HG02943 (cell line): ENCODE results near the gene TMEM190.
"Not testable (repeated sequence)": the region's sequence is repeated elsewhere in the genome, so short reads cannot be mapped to it uniquely, and the experiment has no call there.

ENCODE experiments used
- ATAC-seq: cut with Tn5 transposase; IDR thresholded peaks from one replicate; pipeline ENCODE4 v1.9.1; 2021; ENCODE audit warnings: mild to moderate bottlenecking, low read depth, moderate library complexity; ENCODE audit not compliant: unreplicated experiment

TMEM190 gene

GRCh38 chr19:55376241-55376933 is at the start of gene TMEM190:
Gene TMEM190 (plus strand): TSS chr19:55376826. CDS start chr19:55376854, 28 bp downstream.
- ATAC-seq: no peak

- ATAC-seq: not testable (repeated sequence)
Measured at GRCh38 chr19:55328774-55329318, 47.8 kb upstream of the TMEM190 start.

- not testable (repeated sequence) for ATAC-seq
Measured at GRCh38 chr19:55329791-55330190, 46.8 kb upstream of the TMEM190 start.

- no peak for ATAC-seq
Measured at GRCh38 chr19:55333870-55334269, 42.8 kb upstream of the TMEM190 start.

GRCh38 chr19:55336101-55336500 is 40.5 kb upstream of the TMEM190 start:
- ATAC-seq: no peak

- ATAC-seq: peak; percentile 86
Measured at GRCh38 chr19:55339105-55339888, 37.3 kb upstream of the TMEM190 start, which contains the start of gene KMT5C. Gene KMT5C (plus strand): TSS chr19:55339876. CDS start chr19:55341937, 2,061 bp downstream.

- ATAC-seq: no peak
Measured at GRCh38 chr19:55339889-55340783, 36.5 kb upstream of the TMEM190 start.

- no peak for ATAC-seq
Measured at GRCh38 chr19:55340784-55341147, 35.9 kb upstream of the TMEM190 start.

GRCh38 chr19:55341171-55341588 is 35.4 kb upstream of the TMEM190 start:
- no peak for ATAC-seq

GRCh38 chr19:55341595-55342531 is 34.8 kb upstream of the TMEM190 start:
- no peak for ATAC-seq

GRCh38 chr19:55344444-55344843 is 32.2 kb upstream of the TMEM190 start:
- no peak for ATAC-seq

- ATAC-seq: no peak
Measured at GRCh38 chr19:55345101-55345817, 31.4 kb upstream of the TMEM190 start.

GRCh38 chr19:55345818-55346724 is 30.6 kb upstream of the TMEM190 start:
- no peak for ATAC-seq

GRCh38 chr19:55346725-55347441 is 29.7 kb upstream of the TMEM190 start:
- no peak for ATAC-seq

GRCh38 chr19:55347442-55348009 is 29.1 kb upstream of the TMEM190 start:
- no peak for ATAC-seq

GRCh38 chr19:55348317-55349034 is 28.1 kb upstream of the TMEM190 start:
- no peak for ATAC-seq
